ENCODE measurements around the gene SLC9A3.

DNA sequence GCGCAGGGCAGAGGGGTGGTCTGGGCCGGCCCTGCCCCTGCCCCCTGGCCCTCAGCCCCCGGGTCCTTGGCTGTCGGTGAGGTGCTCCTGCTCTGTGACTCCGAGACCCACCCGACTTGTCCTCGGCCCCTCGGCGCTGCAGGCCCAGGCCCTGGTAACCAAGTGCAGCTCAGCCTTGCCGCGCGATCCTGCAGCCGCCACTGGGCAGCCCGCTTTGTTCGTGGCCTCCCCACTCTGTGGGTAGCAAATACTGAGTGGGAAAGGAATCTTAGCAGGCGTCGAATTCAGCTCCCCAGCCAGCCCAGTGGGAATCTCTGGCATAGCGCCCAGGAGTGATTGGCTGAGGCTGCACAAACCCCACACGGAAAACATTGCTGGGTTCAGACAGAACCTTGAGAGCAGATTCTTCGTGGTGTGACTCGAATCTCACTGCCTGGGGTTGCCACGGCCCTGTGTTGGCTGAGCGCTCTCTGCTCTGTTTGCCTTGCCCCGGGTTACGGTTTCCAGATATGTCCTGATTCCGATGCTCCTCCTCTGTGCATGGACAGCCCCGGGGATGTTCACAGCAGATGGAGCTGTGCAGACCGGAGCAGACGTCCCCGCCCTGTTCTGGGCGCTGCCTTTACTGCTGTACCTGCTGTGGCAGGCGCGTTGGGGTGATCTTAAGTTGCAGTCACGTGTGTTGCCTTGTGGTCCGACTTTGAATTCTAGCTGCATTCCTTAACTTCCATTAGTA is 94.6 kb downstream of the SLC9A3 start:
- no peak for TF ChIP-seq CTCF (conservative IDR thresholded peaks at IDR 0.05)
- no peak for TF ChIP-seq ZFX (IDR thresholded peaks at IDR 0.05)

Measured in C4-2B (cell line).